DMS79 treated with DMSO at 0.1 percent for 48 hours (cell line): Measurements from ENCODE around the gene ATP8B1.
A peak's percentile ranks its signal among the peaks of the same experiment; 100 is the strongest.
"Not testable (repeated sequence)": the region's sequence is repeated elsewhere in the genome, so short reads cannot be mapped to it uniquely, and the experiment has no call there.

Experiments used
- DNase-seq: peaks from one replicate; lab custom pipeline; 2025; lab: John Stamatoyannopoulos, UW

Gene ATP8B1

GRCh38 chr18:57719211-57719935 lies 83.7 kb downstream of the ATP8B1 start:
- DNase-seq, result not testable (repeated sequence)

DNA sequence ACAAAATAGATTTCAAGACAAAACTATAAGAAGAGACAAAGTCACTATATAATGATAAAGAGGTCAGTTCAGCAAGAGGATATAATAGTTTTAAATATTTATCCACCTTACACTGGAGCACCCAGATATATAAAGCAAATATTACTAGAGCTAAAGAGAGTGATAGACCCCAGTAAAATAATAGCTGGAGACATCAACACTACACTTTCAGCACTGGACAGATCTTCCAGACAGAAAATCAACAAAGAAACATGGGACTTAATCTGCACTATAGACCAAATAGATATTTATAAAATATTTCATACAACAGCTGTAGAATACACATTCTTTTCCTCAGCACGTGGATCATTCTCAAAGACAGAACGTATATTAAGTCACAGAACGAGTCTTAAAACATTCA lies 86.6 kb downstream of the ATP8B1 start:
- DNase-seq, result no peak

DNA sequence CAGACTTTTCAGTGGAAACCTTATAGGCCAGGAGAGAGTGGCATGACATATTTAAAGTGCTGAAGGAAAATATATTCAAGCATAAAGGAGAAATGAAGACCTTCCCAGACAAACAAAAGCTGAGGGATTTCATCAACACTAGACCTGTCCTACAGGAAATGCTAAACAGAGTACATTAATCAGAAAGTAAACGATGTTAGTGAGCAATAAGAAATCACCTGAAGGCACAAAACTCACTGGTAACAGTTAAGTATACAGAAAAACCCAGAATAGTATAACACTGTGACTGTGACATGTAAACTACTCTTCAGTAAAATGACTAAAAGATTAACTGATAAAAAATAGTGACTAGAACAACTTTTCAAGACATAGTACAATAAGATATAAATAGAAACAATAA lies 87.4 kb downstream of the ATP8B1 start:
- no peak for DNase-seq

DNA sequence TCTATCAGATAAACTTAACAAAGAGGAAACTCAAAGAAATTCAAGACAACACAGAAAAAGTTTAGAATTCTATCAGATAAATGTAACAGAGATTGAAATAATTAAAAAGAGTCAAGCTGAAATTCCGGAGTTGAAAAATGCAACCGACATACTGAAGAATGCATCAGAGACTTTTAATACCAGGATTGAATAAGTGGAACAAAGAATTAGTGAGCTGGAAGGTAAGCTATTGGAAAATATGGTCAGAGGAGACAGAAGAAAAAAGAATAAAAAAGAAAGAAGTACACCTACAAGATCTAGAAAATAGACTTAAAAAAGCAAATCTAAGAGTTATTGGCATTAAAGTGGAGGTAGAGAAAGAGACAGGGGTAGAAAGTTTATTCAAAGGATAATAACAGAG lies 88.0 kb downstream of the ATP8B1 start:
- no peak for DNase-seq

DNA sequence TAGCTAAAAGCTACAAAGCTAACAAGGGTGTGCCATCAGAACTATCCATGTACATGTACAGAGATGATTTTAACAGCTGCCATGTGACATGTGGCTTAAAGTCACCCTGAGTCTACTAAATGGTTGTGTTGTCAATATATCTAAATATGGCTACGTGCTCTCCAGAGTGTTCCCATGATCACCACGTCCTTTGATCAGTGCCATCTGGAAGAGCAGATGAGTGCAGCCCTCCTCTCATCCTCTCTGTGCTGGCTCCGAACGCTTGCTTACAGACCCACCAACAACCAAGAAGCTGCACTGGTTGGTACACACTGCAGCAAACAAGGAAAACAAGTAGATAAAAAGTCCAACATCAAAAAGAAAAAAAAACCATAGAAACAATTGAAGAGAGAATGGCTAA lies 92.9 kb downstream of the ATP8B1 start:
- no peak for DNase-seq

- no peak for DNase-seq
These were observed 93.8 kb downstream of the ATP8B1 start for GRCh38 chr18:57709335-57709734.

DNA sequence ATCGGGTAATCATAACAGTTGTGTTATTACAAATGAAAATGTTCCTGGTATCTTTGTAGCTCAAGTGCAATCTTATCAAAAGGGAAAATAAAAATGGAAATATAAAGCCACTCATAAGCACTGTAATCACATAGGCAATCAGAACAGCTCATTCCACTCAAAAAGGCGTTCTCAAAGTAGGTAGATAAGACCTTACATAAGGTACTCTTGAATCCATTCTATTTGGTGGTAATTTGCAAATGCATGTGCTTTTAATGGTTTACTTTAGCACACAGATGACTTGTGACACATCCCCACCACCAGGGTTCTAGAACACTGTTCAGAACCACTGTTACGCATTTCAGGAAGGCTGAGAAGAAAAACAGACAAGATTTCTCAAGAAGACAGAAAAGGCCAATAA lies 94.8 kb downstream of the ATP8B1 start:
- no peak for DNase-seq

DNA sequence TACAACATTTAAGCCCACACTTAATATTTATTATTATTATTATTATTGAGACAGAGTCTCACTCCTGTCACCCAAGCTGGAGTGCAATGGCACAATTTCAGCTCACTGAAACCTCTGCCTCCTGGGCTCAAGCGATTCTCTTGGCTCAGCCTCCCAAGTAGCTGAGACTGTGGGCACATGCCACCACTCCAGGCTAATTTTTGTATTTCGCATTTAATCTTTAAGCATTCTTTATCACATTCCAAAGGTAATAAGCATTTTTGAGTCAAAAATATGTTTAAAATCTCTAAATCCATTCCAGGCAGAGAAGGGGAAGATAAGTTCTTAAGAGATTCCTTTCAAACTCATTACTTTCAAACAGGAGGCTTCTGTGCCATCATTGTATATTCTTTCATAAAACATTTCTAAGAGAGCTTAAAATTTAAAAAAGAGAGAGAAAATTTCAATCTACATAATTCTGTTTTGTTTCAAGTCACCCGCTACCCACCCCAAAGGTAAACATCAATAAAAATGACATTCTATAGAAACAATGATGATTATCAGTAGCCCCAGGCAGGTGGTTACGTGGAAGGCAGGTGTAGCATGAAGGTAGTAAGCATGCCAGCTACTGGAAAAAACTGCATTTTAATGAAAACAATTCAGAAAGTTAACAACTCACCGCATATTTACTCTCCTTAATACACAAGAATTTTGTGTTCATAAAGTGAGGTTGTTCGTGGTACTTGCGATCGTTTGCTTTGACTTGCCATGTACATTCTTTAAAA lies 97.1 kb downstream of the ATP8B1 start:
- DNase-seq, result no peak

DNA sequence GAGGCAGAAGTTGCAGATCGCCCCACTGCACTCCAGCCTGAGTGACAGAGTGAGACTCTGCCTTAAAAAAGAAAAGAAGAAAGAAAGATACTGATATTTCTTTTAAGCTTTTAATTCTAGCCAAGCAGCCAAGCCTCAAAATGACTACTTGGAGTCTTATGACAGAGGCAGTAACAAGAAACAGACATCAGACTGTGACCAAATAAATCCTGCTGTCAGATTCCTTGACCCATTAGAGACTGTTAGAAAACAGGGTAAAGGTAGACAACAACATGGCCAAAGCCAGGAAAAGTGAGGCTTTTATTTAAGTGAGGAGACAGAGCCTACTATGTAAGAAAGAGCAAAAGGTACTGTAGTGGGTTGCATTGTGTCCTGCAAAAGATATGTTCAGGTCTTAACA lies 98.1 kb downstream of the ATP8B1 start:
- no peak for DNase-seq

DNA sequence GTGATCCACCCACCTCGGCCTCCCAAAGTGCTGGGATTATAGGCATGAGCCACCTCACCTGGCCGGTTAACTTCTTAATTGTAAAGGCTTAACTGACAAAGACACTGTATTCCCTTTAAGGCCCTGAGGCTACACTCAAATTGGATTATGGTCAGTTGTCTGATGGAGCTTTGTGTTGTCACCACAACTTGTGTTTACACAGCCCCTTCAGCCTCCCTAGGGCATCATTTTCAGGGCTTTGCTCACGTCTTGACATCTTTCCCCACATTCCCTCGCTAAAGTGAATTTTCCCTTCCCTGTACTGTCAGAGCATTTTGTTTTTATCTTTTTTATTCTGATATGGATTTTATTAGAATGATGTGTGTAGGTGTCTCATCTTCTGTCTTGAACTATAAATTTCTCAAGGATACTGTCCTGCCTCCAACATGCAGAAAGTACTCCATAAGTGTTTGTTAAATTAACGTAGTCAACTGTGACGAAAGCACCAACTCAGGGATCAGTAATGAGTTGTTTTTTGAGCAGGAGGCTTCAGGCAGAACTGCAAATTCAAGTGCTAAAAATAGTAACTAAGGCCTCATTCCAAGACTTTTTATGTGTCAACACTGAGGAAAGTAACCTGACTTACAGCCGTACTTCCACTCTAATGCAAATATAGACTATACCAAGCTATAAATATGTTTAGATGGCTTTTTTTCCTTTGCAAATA lies 104.4 kb downstream of the ATP8B1 start:
- DNase-seq, result peak; percentile 63

GRCh38 chr18:57697426-57697825 lies 105.7 kb downstream of the ATP8B1 start:
- DNase-seq, result no peak

GRCh38 chr18:57696271-57696670 lies 106.8 kb downstream of the ATP8B1 start:
- DNase-seq, result no peak

DNA sequence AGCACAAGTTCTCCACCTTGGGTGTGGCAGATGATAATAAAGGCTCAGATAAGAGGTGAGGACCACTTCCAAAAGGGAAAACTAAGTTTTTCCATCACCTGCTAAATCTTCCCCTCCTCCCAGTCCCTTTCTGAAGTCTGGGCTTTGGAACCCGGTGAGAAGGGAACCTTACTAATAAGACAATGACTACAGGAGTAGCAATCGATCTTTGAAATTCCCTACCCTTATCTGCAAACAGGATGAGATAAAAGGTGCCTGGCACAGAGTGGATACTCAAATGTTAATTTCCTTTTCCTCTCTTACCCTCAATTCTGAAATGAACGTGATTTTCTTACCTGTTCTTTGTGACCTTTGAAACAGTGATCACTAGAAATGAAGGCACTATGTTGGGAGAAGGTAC lies 111.8 kb downstream of the ATP8B1 start:
- no peak for DNase-seq

- DNase-seq, result no peak
These were observed 115.1 kb downstream of the ATP8B1 start for GRCh38 chr18:57687970-57688369.

DNA sequence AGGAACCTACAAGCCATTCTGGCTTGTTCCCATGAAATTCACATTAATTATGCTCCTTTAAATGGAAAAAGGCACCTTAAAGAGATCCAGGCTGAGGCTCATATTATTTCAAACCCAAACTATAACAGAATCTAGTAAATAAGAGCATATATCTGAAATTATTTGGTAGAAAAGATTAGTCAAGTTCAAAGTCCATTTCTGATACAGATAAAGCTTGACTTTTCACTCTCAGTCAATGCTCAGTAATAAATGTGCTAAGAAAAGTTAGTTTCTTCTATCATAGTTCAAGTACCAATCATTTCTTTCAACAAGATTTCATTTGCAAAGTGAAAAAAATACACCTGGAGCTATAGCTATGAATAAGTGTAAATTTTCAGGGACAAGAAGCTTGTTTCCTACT lies 119.6 kb downstream of the ATP8B1 start:
- DNase-seq, result no peak

- DNase-seq, result no peak
These were observed 125.6 kb downstream of the ATP8B1 start for GRCh38 chr18:57677262-57678211.

GRCh38 chr18:57674891-57675290 lies 128.2 kb downstream of the ATP8B1 start:
- DNase-seq, result no peak

GRCh38 chr18:57670046-57670445 lies 133.1 kb downstream of the ATP8B1 start:
- DNase-seq, result no peak

DNA sequence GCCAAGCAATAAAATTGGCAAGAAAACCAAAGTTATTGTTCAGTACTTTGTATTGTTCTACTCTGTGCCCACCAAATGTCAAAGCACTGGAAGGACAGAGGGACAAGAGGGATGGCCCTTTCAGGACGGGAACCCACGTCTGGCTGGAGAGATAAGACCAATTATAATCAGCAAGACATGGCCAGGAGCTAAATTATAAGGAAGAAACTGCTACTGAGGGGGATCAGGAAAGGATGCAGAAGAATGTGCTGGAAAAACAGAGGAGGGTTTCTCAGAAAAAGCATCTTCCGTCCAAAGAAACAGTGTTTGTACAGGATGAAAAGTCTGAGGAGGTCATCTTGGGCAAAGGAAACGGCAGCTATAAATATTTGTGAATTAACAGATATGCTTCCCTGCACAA lies 135.1 kb downstream of the ATP8B1 start:
- DNase-seq, result no peak

DNA sequence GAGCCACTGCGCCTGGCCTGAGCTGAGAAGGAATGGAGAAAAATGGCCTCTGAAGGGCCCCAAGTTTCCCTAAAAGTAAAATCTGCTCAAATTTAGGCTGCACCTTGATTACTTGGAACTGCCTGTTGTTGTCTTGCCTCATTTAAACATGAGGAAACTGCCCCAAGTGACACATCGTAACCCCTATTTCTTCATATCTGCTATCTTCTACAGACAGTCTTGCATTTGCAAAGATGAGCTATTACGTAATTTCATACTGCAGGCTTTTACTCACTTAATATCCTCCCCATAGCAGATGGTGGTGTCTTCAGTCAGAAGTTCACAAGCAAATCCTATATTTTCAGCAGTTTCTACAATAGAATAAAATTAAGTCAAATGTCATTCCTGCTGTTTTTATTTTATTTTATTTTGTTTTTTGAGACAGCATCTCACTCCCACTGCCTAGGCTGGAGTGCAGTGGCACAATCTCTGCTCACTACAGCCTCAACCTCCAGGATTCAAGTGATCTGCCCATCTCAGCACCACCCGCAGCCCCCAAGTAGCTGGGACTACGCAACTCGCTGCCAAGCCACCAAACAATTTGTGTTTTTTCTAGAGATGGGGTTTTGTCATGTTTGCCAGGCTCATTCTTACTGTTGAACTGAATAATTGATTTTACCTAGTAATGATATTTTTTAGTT lies 136.2 kb downstream of the ATP8B1 start:
- DNase-seq, result no peak

- DNase-seq, result no peak
These were observed 138.4 kb downstream of the ATP8B1 start for GRCh38 chr18:57664568-57665165.
